Hepatocyte (in vitro differentiated cells): ENCODE results near the gene MBOAT7.

Experiments
- CTCF ChIP-seq: fragments of 200-600 bp; sonication (generic); IDR thresholded peaks from 2 replicates; pipeline ENCODE4 v1.5.1; 2016; ENCODE audit warnings: antibody characterized with exemption, mild to moderate bottlenecking; ENCODE audit not compliant: poor library complexity
- EZH2 ChIP-seq: fragments of 200-600 bp; sonication (generic); IDR thresholded peaks from 2 replicates; pipeline ENCODE4 v1.6.1; 2016; ENCODE audit warnings: antibody characterized with exemption, mild to moderate bottlenecking, borderline replicate concordance
- EZH2phosphoT487 ChIP-seq: fragments of 200-600 bp; sonication (generic); IDR thresholded peaks from one replicate; pipeline ENCODE4 v1.6.1; 2018; ENCODE audit warnings: antibody characterized with exemption, mild to moderate bottlenecking, low read depth, moderate library complexity; ENCODE audit not compliant: unreplicated experiment, severe bottlenecking

GRCh38 chr19:54133957-54134590 is 55.3 kb downstream of the MBOAT7 start:
- no peak for TF ChIP-seq CTCF
- TF ChIP-seq EZH2 = no peak
- TF ChIP-seq EZH2phosphoT487 = no peak
